Hippocampal formation (tissue), 2 donors: ENCODE measurements around the gene POR.
"Not testable (repeated sequence)": the region's sequence is repeated elsewhere in the genome, so short reads cannot be mapped to it uniquely, and the experiment has no call there.

ENCODE experiments used
- DNase-seq, 2 donors: peaks; one replicate each; lab custom pipeline; 2025; lab: John Stamatoyannopoulos, UW

Gene POR

GRCh38 chr7:75914655-75915415 is at the start of gene POR:
TSS of gene POR (plus strand) at chr7:75915155. CDS start at chr7:75954002, 38,847 bp downstream.
- peak; percentile 93 to 97 for DNase-seq

- no peak for DNase-seq
These were observed 48.9 kb upstream of the POR start for GRCh38 chr7:75866114-75866488.

GRCh38 chr7:75866489-75867389 is 48.2 kb upstream of the POR start:
- peak; percentile 47 to 65 for DNase-seq

- DNase-seq, result no peak
These were observed 47.6 kb upstream of the POR start for GRCh38 chr7:75867390-75867717.

- no peak for DNase-seq
These were observed 46.8 kb upstream of the POR start for GRCh38 chr7:75868153-75868552.

GRCh38 chr7:75869776-75870379 is 45.1 kb upstream of the POR start:
- DNase-seq, result no peak

GRCh38 chr7:75870557-75871161 is 44.3 kb upstream of the POR start:
- no peak for DNase-seq

GRCh38 chr7:75872073-75872782 is 42.7 kb upstream of the POR start:
- no peak for DNase-seq

GRCh38 chr7:75874180-75874579 is 40.8 kb upstream of the POR start:
- not testable (repeated sequence) for DNase-seq

GRCh38 chr7:75875113-75876080 is 39.6 kb upstream of the POR start:
- no peak for DNase-seq

- no peak for DNase-seq
These were observed 38.7 kb upstream of the POR start for GRCh38 chr7:75876126-75876881.

GRCh38 chr7:75878312-75878768 is 36.6 kb upstream of the POR start:
- DNase-seq, result no peak

- DNase-seq, result peak; percentile 92 to 95
These were observed 36.0 kb upstream of the POR start, which contains the start of gene RHBDD2 for GRCh38 chr7:75878769-75879611. TSS of gene RHBDD2 (plus strand) at chr7:75879034. CDS start at chr7:75879083, 49 bp downstream.

GRCh38 chr7:75879771-75880184 is 35.2 kb upstream of the POR start:
- DNase-seq, result no peak

GRCh38 chr7:75880242-75880641 is 34.7 kb upstream of the POR start:
- DNase-seq, result no peak

- no peak for DNase-seq
These were observed 33.4 kb upstream of the POR start for GRCh38 chr7:75881436-75882095.

- DNase-seq, result not testable (repeated sequence)
These were observed 31.6 kb upstream of the POR start for GRCh38 chr7:75883265-75883824.

GRCh38 chr7:75884476-75884875 is 30.5 kb upstream of the POR start:
- DNase-seq, result no peak
